Neural crest cell (in vitro differentiated cells): ENCODE results near the gene IRGC. TPM values are rescaled to one million over a fixed set of nuclear protein-coding genes. Genes with fewer than 3 reads are reported as not detected.
A peak's percentile ranks its signal among the peaks of the same experiment; 100 is the strongest.

Source experiments
- DNase-seq: peaks from one replicate; pipeline ENCODE4 v3.0.0; 2021; ENCODE audit warnings: low read depth, mixed read lengths, low spot score
- H3K27ac Mint-ChIP-seq: one replicate; pipeline ENCODE4 v1.8.0; 2021; ENCODE audit warnings: mild to moderate bottlenecking, mixed read lengths; ENCODE audit not compliant: unreplicated experiment
- H3K27me3 Mint-ChIP-seq: 2 replicates; pipeline ENCODE4 v1.8.0; 2021; ENCODE audit warnings: low read depth, mild to moderate bottlenecking, mixed read lengths
- H3K36me3 Mint-ChIP-seq: 2 replicates; pipeline ENCODE4 v1.8.0; 2021; ENCODE audit warnings: low read depth, mild to moderate bottlenecking, mixed read lengths
- H3K4me1 Mint-ChIP-seq: 2 replicates; pipeline ENCODE4 v1.8.0; 2021; ENCODE audit warnings: mixed read lengths
- H3K4me3 Mint-ChIP-seq: one replicate; pipeline ENCODE4 v1.8.0; 2021; ENCODE audit warnings: mild to moderate bottlenecking, mixed read lengths
- H3K9me3 Mint-ChIP-seq: 2 replicates; pipeline ENCODE4 v1.8.0; 2021; ENCODE audit warnings: mixed read lengths
- total RNA-seq: library from RNA; stranded (reverse); gene quantifications from 2 replicates; pipeline ENCODE4 v1.2.1, GENCODE V29; 2021
- TF ChIP-seq, protein P1 (sequence below): fragments of 200-600 bp; sonication (generic); conservative IDR thresholded peaks from 2 replicates; pipeline ENCODE4 v1.5.0; 2021; ENCODE audit warnings: antibody characterized with exemption, mild to moderate bottlenecking

The IRGC gene
- total RNA-seq, 1 donor from 2014 or later: not detected

DNA sequence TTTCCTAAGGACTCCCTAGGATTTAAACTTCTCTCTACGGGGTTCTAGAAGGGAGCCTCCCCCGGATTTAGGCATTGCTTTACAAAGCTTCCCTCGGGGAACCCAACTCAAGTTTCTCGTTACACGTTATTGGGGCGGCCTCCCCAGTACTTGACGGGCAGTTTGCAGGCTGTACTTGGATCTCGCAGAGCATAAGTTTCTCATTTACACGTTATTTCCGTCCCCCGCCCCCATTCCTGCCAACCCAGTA lies 38.3 kb downstream of the IRGC start:
- H3K36me3 Mint-ChIP-seq: peaks cover 19% of the 10 kb centered on the region
- peaks cover 4% of the 10 kb centered on the region for H3K27me3 Mint-ChIP-seq
- H3K9me3 Mint-ChIP-seq: no peaks in the 10 kb centered on the region
- DNase-seq: no peak
- peaks cover 46% of the 10 kb centered on the region for H3K4me1 Mint-ChIP-seq
- peak overlapping the region; percentile 99 for H3K4me3 Mint-ChIP-seq
- peak overlapping the region; percentile 81 for H3K27ac Mint-ChIP-seq
- TF ChIP-seq, protein P1, sequence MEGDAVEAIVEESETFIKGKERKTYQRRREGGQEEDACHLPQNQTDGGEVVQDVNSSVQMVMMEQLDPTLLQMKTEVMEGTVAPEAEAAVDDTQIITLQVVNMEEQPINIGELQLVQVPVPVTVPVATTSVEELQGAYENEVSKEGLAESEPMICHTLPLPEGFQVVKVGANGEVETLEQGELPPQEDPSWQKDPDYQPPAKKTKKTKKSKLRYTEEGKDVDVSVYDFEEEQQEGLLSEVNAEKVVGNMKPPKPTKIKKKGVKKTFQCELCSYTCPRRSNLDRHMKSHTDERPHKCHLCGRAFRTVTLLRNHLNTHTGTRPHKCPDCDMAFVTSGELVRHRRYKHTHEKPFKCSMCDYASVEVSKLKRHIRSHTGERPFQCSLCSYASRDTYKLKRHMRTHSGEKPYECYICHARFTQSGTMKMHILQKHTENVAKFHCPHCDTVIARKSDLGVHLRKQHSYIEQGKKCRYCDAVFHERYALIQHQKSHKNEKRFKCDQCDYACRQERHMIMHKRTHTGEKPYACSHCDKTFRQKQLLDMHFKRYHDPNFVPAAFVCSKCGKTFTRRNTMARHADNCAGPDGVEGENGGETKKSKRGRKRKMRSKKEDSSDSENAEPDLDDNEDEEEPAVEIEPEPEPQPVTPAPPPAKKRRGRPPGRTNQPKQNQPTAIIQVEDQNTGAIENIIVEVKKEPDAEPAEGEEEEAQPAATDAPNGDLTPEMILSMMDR: no peak

DNA sequence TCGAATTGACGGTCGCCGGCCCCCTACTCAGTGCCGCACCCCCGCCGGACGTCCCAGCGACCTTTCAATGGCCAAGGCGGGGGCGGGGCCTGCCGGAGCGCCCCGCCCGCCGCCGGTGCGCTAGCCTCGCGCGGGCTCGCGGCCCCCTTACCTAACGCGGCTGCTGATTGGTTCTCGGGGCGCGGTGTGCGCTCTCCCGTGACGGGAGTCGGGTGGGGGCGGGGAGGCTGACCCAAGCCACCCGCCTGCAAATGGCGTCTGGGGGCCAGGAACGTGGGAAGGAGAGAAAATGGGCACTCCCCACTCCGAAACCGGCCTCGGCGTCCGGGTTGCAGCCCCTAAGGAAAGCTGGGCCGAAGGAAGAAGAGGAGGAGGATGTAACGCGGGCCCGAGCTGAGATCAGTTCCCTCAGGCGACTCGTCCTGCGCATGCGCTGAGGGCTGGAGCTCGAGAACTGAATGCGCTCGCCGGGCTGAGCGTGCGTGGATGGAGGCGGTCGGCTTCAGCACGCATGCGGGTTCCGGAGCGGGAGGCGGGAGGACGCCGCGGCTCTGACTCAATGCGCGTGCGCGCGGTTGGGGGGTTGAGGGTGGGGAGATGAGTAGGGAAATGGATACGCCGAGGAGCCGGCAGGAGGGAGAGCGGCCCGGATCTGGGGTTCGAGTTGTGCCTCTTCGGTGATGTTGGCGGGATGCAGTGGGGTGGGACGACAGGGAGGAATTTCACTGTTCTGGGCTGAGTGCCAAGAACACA lies 38.8 kb downstream of the IRGC start, which contains the start of gene SMG9:
Gene SMG9 (minus strand): TSS at position 460 of the 753 bp plus-strand sequence. CDS start 4,221 bp downstream, outside the sequence.
- Mint-ChIP-seq H3K27me3 (peaks cover 4% of the 10 kb centered on the region), H3K4me3 (peak within 1 kb of the TSS; percentile 99), H3K9me3 (no peaks in the 10 kb centered on the region), H3K4me1 (peaks cover 51% of the 10 kb centered on the region), H3K27ac (peak within 1 kb of the TSS; percentile 100), H3K36me3 (peaks cover 19% of the 10 kb centered on the region)
- peak; percentile 98 for DNase-seq
- TF ChIP-seq, protein P1: no peak

DNA sequence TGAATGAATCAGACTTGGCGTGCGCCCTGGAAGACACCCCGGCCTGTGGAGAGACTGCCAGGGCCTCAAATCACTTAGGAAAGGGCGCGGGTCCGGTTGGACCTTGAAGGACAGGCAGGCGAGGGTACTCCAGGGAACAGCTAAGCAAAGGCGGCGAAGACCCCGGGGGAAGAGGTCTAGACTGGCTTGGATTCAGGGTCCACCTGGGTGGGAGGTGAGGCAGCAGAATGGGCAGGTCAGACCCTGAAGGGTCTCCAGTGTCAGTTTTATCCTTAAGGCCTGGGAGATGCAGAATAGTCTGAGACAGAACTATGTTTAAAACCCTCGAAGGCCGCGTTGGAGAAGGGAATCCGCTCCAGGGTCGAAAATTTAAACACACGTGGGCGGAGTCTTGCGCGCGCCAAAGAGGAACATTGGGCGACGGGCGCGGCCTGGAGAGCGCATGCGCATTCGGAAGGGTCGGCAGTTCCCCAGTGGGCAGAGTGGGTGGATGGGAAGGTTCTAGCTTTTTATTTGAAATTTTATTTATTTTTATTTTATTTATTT lies 39.5 kb downstream of the IRGC start:
- peak overlapping the region; percentile 100 for H3K27ac Mint-ChIP-seq
- TF ChIP-seq, protein P1: no peak
- peak; percentile 68 for DNase-seq
- H3K27me3 Mint-ChIP-seq: peaks cover 4% of the 10 kb centered on the region
- peaks cover 52% of the 10 kb centered on the region for H3K4me1 Mint-ChIP-seq
- H3K36me3 Mint-ChIP-seq: peaks cover 14% of the 10 kb centered on the region
- H3K9me3 Mint-ChIP-seq: no peaks in the 10 kb centered on the region
- peak overlapping the region; percentile 99 for H3K4me3 Mint-ChIP-seq

DNA sequence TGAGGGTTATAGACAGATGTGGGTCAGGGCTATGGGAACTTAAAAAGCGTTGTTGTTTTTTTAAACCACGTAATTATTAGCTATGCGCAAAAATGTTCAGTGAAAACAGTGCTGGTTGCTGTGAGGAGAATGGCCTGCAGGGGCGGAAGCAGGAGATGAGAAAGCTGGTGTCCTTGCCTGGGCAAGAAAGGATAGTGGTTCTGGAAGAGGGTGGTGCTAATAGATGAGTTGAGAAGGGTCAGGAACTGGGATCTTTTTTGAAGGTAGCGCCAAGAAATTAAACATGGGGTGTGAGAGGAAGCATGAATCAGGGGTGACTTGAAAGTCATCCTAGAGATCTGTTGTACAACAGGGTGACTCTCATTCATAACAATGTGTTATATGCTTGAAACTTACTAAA lies 43.6 kb downstream of the IRGC start:
- peaks cover 3% of the 10 kb centered on the region for H3K36me3 Mint-ChIP-seq
- H3K27ac Mint-ChIP-seq: no peak overlapping the region
- DNase-seq: no peak
- H3K4me1 Mint-ChIP-seq: peaks cover 35% of the 10 kb centered on the region
- TF ChIP-seq, protein P1: peak; percentile 53
- H3K27me3 Mint-ChIP-seq: peaks cover 4% of the 10 kb centered on the region
- peak overlapping the region; percentile 48 for H3K4me3 Mint-ChIP-seq
- H3K9me3 Mint-ChIP-seq: no peaks in the 10 kb centered on the region

DNA sequence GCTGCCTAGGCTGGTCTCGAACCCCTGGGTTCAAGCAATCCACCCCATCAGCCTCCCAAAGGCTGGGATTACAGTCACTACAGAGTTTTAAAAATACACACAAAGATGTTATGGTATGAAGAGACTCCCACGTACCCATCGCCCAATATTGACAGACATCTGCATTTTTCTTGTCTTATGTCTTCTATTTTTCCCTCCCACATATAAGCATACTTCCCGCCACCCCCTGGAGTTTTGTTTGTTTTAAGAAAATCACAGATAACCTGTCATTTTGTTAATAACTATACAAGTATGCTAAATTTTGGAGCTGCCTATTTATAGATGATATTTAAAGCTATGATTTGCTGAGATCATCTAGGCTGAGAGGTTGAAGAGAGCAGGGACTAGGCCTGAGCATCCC lies 45.1 kb downstream of the IRGC start:
- Mint-ChIP-seq H3K4me1 (peaks cover 24% of the 10 kb centered on the region), H3K9me3 (no peaks in the 10 kb centered on the region), H3K36me3 (peaks cover 3% of the 10 kb centered on the region), H3K27me3 (no peaks in the 10 kb centered on the region), H3K27ac (no peak overlapping the region), H3K4me3 (no peak overlapping the region)
- TF ChIP-seq, protein P1: no peak
- DNase-seq: no peak
